ENCODE measurements around the gene BEND5. TPM values are rescaled to one million over a fixed set of nuclear protein-coding genes. Genes with fewer than 3 reads are reported as not detected.
A peak's percentile ranks its signal among the peaks of the same experiment; 100 is the strongest.

Gene BEND5
- total RNA-seq (10 to 100 TPM in 2 of 5 donors, 1 to 10 TPM in 3; 1.0 to 48.2 (median 5.8) TPM), polyA plus RNA-seq (1 to 10 TPM; 2.0 to 4.5 (median 2.7) TPM)
- long read RNA-seq, donor 1: 0 reads
- long read RNA-seq, donor 2, partial matches to known transcripts: 0 of 2 reads
- long read RNA-seq, donor 2, other reads (novel, unspliced or antisense): 0 of 2 reads
- long read RNA-seq, donor 3: 0 reads
- long read RNA-seq, donor 4: 0 reads
- long read RNA-seq, donor 5, partial matches to known transcripts: 0 of 3 reads
- long read RNA-seq, donor 5, other reads (novel, unspliced or antisense): 0 of 3 reads
- long read RNA-seq, donor 6: 0 reads
- long read RNA-seq, donor 7, partial matches to known transcripts: 0 of 6 reads
- long read RNA-seq, donor 7, other reads (novel, unspliced or antisense): 0 of 6 reads
- long read RNA-seq, donor 8, partial matches to known transcripts: 0 of 2 reads
- long read RNA-seq, donor 8, other reads (novel, unspliced or antisense): 0 of 2 reads
- long read RNA-seq, donor 9, partial matches to known transcripts: 0 of 2 reads
- long read RNA-seq, donor 9, other reads (novel, unspliced or antisense): 0 of 2 reads
- long read RNA-seq, donor 10, partial matches to known transcripts: 0 of 2 reads
- long read RNA-seq, donor 10, other reads (novel, unspliced or antisense): 0 of 2 reads

GRCh38 chr1:48776393-48777218, at the start of gene BEND5:
Gene BEND5 (minus strand): TSS chr1:48776891. CDS start chr1:48776831, 60 bp downstream.
- Histone ChIP-seq H3K36me3 (no peaks in the 10 kb centered on the region), H3K9me3 (no peaks in the 10 kb centered on the region), H3K4me3 (peak within 1 kb of the TSS; percentile 67 to 81 (median 78)), H3K27me3 (no peaks in the 10 kb centered on the region), H3K4me1 (peaks cover 0 to 44% (median 31%) of the 10 kb centered on the region in 4 donors), H3K27ac (peak within 1 kb of the TSS; percentile 68 to 87 (median 82))
- intact Hi-C loops (cut with DNase I; ENCODE audit: low total_unique reads): no loop called here
- TF ChIP-seq POLR2A (IDR thresholded peaks at IDR 0.05) (no peak), POLR2AphosphoS5 (IDR thresholded peaks at IDR 0.05) (no peak), CTCF (IDR thresholded peaks at IDR 0.05) (no peak), EP300 (IDR thresholded peaks at IDR 0.05) (no peak)
- DNase-seq: peak; percentile 48 to 93
- WGBS, 5 donors: 1 to 3% (median 1%) methylated on average over 21 to 73 of the region's 73 CpGs

GRCh38 chr1:48823168-48823567, 46.5 kb upstream of the BEND5 start:
- H3K27ac ChIP-seq: no peak overlapping the region
- intact Hi-C loops (cut with DNase I; ENCODE audit: low total_unique reads): no loop called here
- no peak for TF ChIP-seq EP300 (IDR thresholded peaks at IDR 0.05)
- no peak for TF ChIP-seq POLR2AphosphoS5 (IDR thresholded peaks at IDR 0.05)
- no peak for TF ChIP-seq POLR2A (IDR thresholded peaks at IDR 0.05)
- no peak for TF ChIP-seq CTCF (IDR thresholded peaks at IDR 0.05)
- H3K9me3 ChIP-seq: no peaks in the 10 kb centered on the region
- no peaks in the 10 kb centered on the region for H3K36me3 ChIP-seq
- H3K4me1 ChIP-seq: peaks cover 0 to 9% (median 2%) of the 10 kb centered on the region in 4 donors
- H3K27me3 ChIP-seq: no peaks in the 10 kb centered on the region
- DNase-seq: peak; percentile 68 to 87
- no peak overlapping the region for H3K4me3 ChIP-seq

GRCh38 chr1:48820491-48820890, 43.8 kb upstream of the BEND5 start:
- Histone ChIP-seq H3K4me3 (no peak overlapping the region), H3K27ac (no peak overlapping the region), H3K36me3 (no peaks in the 10 kb centered on the region), H3K4me1 (peaks cover 0 to 5% (median 0%) of the 10 kb centered on the region in 4 donors), H3K9me3 (no peaks in the 10 kb centered on the region), H3K27me3 (no peaks in the 10 kb centered on the region)
- 76 to 89% (median 80%) methylated on average over 3 of the region's 3 CpGs for WGBS, 5 donors
- no peak for DNase-seq
- intact Hi-C loops (cut with DNase I; ENCODE audit: low total_unique reads): no loop called here
- TF ChIP-seq EP300 (IDR thresholded peaks at IDR 0.05): no peak
- no peak for TF ChIP-seq CTCF (IDR thresholded peaks at IDR 0.05)
- no peak for TF ChIP-seq POLR2A (IDR thresholded peaks at IDR 0.05)
- no peak for TF ChIP-seq POLR2AphosphoS5 (IDR thresholded peaks at IDR 0.05)

- intact Hi-C loops (cut with DNase I; ENCODE audit: low total_unique reads): loop anchor here (10.0 kb wide), 1 partner anchor 143 kb away; no protein-coding TSS in a partner anchor
Observed at GRCh38 chr1:48817505-48818114, 40.9 kb upstream of the BEND5 start.

More at GRCh38 chr1:48817505-48818114, 40.9 kb upstream of the BEND5 start:
- TF ChIP-seq EP300 (IDR thresholded peaks at IDR 0.05) (no peak), POLR2A (IDR thresholded peaks at IDR 0.05) (no peak), CTCF (IDR thresholded peaks at IDR 0.05) (peak in 4 of 7 experiments; percentile 61 to 71 (median 65)), POLR2AphosphoS5 (IDR thresholded peaks at IDR 0.05) (no peak)
- Histone ChIP-seq H3K4me1 (no peaks in the 10 kb centered on the region), H3K36me3 (no peaks in the 10 kb centered on the region), H3K27me3 (no peaks in the 10 kb centered on the region), H3K27ac (no peak overlapping the region), H3K4me3 (no peak overlapping the region), H3K9me3 (no peaks in the 10 kb centered on the region)
- peak; percentile 71 to 86 for DNase-seq
- WGBS, 5 donors: 41 to 61% (median 45%) methylated on average over 4 of the region's 4 CpGs

Data from stomach (tissue), 19 donors.